Suprapubic skin (tissue), 4 donors: Measurements from ENCODE around the gene SLC38A1.

ENCODE experiments used
- CTCF ChIP-seq, 2 donors: fragments of 200-600 bp in 1 of 2; fragments of 450-650 bp in 1 of 2; sonication (generic) in 1 of 2; IDR thresholded peaks; one replicate each; pipeline ENCODE4 v1.5.1; 2016 to 2019; ENCODE audit warnings: antibody characterized with exemption in 2 of 2, mild to moderate bottlenecking in 1 of 2, moderate library complexity in 1 of 2
- EP300 ChIP-seq: sonication (generic); formaldehyde crosslinking; IDR thresholded peaks from one replicate; pipeline ENCODE4 v1.6.1; 2017; ENCODE audit warnings: antibody characterized with exemption
- POLR2A ChIP-seq, 2 donors: fragments of 450-650 bp; IDR thresholded peaks; one replicate each; pipeline ENCODE4 v1.6.1; 2017; ENCODE audit warnings: antibody characterized with exemption in 2 of 2, mild to moderate bottlenecking in 2 of 2, moderate library complexity in 2 of 2
- POLR2AphosphoS5 ChIP-seq, 3 donors: sonication (generic); formaldehyde crosslinking; IDR thresholded peaks; one replicate each; pipeline ENCODE4 v1.6.1; 2017; ENCODE audit warnings: antibody characterized with exemption in 3 of 3

GRCh38 chr12:46266869-46267574 lies 1.8 kb downstream of the SLC38A1 start:
- TF ChIP-seq CTCF (IDR thresholded peaks at IDR 0.05) (no peak), EP300 (no peak), POLR2A (IDR thresholded peaks at IDR 0.05) (no peak), POLR2AphosphoS5 (IDR thresholded peaks at IDR 0.05) (no peak)
